22Rv1 (cell line): ENCODE data around the gene WNT3A.

Experiments used
- H3K27ac ChIP-seq: fragments of 450-650 bp; 2 replicates; pipeline ENCODE4 v1.5.1; 2017
- ZFX ChIP-seq: fragments of 450-650 bp; IDR thresholded peaks from 2 replicates; pipeline ENCODE4 v1.6.1; 2017; ENCODE audit warnings: antibody characterized with exemption, borderline replicate concordance
- TF ChIP-seq, protein P1 (sequence below): fragments of 450-650 bp; IDR thresholded peaks from 2 replicates; pipeline ENCODE4 v1.5.1; 2017; ENCODE audit warnings: mild to moderate bottlenecking

The WNT3A gene

GRCh38 chr1:228106800-228107054, 99.9 kb downstream of the WNT3A start:
- TF ChIP-seq, protein P1, sequence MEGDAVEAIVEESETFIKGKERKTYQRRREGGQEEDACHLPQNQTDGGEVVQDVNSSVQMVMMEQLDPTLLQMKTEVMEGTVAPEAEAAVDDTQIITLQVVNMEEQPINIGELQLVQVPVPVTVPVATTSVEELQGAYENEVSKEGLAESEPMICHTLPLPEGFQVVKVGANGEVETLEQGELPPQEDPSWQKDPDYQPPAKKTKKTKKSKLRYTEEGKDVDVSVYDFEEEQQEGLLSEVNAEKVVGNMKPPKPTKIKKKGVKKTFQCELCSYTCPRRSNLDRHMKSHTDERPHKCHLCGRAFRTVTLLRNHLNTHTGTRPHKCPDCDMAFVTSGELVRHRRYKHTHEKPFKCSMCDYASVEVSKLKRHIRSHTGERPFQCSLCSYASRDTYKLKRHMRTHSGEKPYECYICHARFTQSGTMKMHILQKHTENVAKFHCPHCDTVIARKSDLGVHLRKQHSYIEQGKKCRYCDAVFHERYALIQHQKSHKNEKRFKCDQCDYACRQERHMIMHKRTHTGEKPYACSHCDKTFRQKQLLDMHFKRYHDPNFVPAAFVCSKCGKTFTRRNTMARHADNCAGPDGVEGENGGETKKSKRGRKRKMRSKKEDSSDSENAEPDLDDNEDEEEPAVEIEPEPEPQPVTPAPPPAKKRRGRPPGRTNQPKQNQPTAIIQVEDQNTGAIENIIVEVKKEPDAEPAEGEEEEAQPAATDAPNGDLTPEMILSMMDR: no peak
- no peak for TF ChIP-seq ZFX
- H3K27ac ChIP-seq: no peak overlapping the region

- TF ChIP-seq, protein P1: no peak
- TF ChIP-seq ZFX: no peak
Measured at GRCh38 chr1:228107636-228108035, 100.8 kb downstream of the WNT3A start.

DNA sequence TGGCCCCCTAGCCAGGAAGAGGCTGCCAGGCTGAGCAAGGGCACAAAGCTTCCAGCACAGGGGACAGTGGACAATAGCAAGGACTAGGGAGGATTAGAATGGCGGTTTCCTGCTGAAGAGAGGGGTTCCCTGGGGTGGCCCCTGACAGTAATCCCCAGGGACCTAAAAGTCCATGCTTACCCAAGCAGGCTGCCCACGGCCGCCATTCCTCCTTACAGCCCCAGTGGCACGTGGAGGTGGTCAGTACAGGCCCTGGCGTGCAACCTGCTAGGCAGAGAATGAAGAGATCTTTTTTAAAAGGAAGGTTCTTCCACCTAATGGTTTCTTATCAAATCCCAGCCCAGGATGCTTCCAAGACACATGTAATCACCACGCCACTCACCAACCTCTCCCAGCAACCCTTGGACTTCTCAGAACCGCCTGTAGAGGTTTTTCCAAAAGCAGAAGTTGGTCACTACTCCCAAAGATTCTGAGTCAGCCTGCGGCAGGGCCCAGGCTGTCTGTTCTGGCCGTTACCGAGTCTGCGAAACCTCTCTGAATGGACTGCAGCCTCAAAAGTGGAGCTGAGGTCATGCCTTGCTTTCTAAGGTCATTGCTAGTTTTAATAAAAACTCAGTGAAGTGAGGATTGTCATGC, 101.4 kb downstream of the WNT3A start:
- TF ChIP-seq, protein P1: no peak
- TF ChIP-seq ZFX: no peak
- H3K27ac ChIP-seq: peak overlapping the region; percentile 67

More at GRCh38 chr1:228107636-228108035, 100.8 kb downstream of the WNT3A start:
- no peak overlapping the region; the same call in 1 of the 2 replicates for H3K27ac ChIP-seq

- peak overlapping the region; percentile 67 for H3K27ac ChIP-seq
- TF ChIP-seq, protein P1: no peak
- TF ChIP-seq ZFX: no peak
Measured at GRCh38 chr1:228108742-228109072, 101.9 kb downstream of the WNT3A start.

GRCh38 chr1:228109073-228109961, 102.5 kb downstream of the WNT3A start, which contains the start of gene MRPL55:
Gene MRPL55 (minus strand): TSS chr1:228109299. CDS start chr1:228108260, 1,039 bp downstream.
- TF ChIP-seq ZFX: no peak
- TF ChIP-seq, protein P1: peak; percentile 55
- H3K27ac ChIP-seq: peak within 1 kb of the TSS; percentile 67

DNA sequence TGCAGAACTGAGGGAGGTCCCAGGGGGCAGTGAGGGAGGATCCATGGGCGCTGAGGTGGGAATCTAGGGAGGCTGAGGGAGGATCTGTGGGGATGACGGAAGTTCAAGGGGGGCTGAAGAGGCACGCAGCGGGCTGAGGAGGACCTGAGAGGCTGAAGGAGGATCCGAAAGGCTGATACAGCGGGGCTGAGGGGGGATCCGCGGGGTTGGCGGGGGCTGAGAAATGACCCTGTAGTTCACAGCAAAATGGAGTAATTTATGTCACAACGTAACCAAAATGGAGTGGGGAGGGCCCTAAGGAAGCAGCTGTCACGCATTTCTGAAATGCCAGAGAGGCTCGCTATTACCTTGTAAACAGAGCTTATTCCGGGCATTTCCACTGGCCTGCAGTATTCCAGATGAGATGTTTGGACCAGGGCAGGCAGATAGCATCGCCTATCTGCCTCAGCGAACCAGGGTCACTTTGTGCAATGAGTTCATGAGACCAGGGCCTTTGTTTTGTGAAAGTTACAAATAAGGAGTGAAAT, 103.2 kb downstream of the WNT3A start:
- TF ChIP-seq ZFX: no peak
- TF ChIP-seq, protein P1: no peak
- peak overlapping the region; percentile 67; the same call in 1 of the 2 replicates for H3K27ac ChIP-seq

DNA sequence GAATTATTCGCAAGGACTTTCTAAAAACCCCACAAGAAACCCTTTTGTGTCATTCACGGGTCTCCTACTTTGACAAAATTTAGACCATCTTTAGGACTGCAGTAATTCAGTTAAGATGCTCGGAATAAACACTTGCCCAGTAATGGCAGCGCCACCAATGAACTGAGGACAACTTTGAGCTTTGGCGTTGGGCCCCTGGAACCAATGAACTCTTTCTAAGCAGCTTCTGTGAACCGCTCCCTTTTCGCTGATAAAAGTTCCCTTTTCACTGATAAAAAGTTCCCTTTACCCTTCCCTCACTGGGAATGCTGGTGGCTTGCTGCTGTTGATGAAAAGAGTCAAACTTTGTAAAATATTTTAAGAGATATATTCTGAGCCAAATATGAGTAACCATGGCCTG, 103.8 kb downstream of the WNT3A start:
- TF ChIP-seq, protein P1: no peak
- TF ChIP-seq ZFX: no peak
- H3K27ac ChIP-seq: no peak overlapping the region
